ENCODE measurements around the gene GNA12.
"Not testable (repeated sequence)": the region's sequence is repeated elsewhere in the genome, so short reads cannot be mapped to it uniquely, and the experiment has no call there.

Gene GNA12

GRCh38 chr7:2732959-2733584 is 111.0 kb downstream of the GNA12 start:
- TF ChIP-seq, protein P1, sequence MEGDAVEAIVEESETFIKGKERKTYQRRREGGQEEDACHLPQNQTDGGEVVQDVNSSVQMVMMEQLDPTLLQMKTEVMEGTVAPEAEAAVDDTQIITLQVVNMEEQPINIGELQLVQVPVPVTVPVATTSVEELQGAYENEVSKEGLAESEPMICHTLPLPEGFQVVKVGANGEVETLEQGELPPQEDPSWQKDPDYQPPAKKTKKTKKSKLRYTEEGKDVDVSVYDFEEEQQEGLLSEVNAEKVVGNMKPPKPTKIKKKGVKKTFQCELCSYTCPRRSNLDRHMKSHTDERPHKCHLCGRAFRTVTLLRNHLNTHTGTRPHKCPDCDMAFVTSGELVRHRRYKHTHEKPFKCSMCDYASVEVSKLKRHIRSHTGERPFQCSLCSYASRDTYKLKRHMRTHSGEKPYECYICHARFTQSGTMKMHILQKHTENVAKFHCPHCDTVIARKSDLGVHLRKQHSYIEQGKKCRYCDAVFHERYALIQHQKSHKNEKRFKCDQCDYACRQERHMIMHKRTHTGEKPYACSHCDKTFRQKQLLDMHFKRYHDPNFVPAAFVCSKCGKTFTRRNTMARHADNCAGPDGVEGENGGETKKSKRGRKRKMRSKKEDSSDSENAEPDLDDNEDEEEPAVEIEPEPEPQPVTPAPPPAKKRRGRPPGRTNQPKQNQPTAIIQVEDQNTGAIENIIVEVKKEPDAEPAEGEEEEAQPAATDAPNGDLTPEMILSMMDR (IDR thresholded peaks at IDR 0.05; ENCODE audit: extremely low read depth, missing control alignments): no peak
- DNase-seq (ENCODE audit: low spot score): no peak

GRCh38 chr7:2732388-2732787 is 111.7 kb downstream of the GNA12 start:
- DNase-seq (ENCODE audit: low spot score): no peak
- TF ChIP-seq, protein P1 (IDR thresholded peaks at IDR 0.05; ENCODE audit: extremely low read depth, missing control alignments): no peak

DNA sequence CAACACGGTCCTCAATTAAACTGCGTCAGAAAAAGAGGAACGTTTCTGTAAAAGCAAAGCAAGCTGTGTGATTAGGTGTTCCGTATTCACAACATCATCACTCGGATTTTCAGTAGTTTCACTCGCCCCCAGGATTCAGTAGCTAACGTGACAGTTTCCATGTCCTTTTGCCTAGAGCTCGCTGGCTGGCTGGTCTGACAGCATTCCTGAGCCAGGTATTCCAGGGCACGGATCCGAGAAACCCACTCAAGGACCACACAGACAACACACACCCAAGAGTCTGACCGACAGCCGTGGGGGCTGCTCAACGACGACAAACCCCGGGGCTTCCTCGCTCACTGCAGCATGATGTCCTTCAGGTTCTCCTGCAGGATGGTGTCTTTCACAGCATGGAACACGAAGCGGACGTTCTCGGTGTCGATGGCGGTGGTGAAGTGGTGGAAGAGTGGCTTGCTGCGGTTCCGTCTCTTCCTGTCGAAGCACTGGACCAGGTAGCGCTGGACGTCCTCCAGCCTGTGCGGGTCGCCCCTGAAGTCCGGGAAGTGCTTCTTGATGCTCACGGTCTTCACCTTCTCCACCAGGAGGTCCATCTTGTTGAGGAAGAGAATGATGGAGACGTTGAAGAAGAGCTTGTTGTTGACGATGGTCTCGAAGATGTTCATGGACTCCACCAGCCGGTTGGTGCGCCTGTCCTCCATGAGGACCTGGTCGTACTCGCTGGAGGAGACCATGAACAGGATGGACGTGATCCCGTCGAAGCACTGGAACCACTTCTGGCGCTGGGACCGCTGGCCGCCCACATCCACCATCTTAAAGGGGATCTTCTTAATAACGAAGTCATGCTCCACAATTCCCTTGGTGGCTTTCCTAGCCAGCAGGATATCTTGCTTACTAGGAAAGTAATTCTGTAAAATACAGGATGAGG is 113.0 kb downstream of the GNA12 start:
- TF ChIP-seq, protein P1 (IDR thresholded peaks at IDR 0.05; ENCODE audit: extremely low read depth, missing control alignments): no peak
- no peak for DNase-seq (ENCODE audit: low spot score)

GRCh38 chr7:2729893-2730716 is 114.0 kb downstream of the GNA12 start:
- no peak for DNase-seq (ENCODE audit: low spot score)
- TF ChIP-seq, protein P1 (IDR thresholded peaks at IDR 0.05; ENCODE audit: extremely low read depth, missing control alignments): no peak

DNA sequence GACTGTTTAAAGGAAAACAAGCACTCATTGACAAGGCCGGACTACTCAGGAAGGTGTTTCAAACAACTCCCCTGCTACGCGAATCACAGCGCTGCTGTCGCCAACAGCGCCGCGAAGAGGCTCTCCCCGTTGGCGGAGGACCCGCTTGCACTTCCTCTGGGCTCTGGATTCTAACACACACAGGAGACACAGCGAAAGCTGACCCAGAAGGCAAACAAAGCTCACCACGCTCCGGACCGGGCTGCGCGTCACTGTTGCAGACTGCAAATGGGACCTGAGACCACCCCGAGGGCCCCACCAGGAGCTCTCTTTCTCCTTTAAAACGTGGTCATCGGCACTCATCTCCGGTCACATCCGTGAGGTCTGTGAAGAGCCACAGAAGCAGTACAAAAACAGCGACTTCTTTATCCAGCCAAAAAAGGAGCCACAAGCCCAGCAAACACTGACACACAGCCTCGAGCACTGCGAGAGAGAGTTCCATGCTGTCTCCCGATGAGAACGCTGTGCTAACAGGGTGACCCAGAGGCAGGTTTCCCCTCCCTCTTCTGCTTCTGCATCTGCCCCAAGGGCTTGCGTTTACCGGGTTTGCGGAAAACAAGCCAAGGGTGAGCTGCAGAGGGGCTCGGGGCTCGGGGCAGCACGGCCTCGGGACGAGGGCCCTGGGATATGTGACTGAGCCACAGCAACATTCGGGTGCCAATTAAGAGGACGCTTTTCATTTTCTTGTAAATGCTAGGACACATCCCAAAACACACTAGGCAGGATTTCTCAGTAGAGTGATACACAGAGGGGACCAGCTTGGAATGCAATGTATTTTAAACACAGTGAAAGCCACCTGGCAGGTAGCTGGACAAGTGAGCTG is 114.8 kb downstream of the GNA12 start:
- TF ChIP-seq, protein P1 (IDR thresholded peaks at IDR 0.05; ENCODE audit: extremely low read depth, missing control alignments): no peak

GRCh38 chr7:2728316-2729030 is 115.6 kb downstream of the GNA12 start:
- TF ChIP-seq, protein P1 (IDR thresholded peaks at IDR 0.05; ENCODE audit: extremely low read depth, missing control alignments): no peak

More for the DNA sequence above, 114.8 kb downstream of the GNA12 start:
- no peak for DNase-seq (ENCODE audit: low spot score)

DNA sequence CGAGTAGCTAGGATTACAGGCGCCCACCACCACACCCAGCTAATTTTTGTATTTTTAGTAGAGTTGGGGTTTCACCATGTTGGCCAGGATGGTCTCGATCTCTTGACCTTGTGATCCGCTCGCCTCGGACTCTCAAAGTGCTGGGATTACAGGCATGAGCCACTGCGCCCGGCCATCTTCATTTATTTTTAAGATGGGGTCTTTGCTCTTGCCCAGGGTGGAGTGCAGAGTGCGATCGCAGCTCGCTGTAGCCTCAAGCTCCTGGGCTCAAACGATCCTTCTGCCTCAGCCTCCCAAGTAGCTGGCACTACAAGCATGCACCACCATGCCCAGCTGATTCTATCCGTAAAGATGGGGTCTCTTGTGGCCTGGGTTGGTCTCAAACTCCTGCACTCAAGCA is 116.9 kb downstream of the GNA12 start:
- not testable (repeated sequence) for DNase-seq (ENCODE audit: low spot score)

More at GRCh38 chr7:2728316-2729030, 115.6 kb downstream of the GNA12 start:
- no peak for DNase-seq (ENCODE audit: low spot score)
